ENCODE data around the gene MEIS2. TPM values are rescaled to one million over a fixed set of nuclear protein-coding genes. Genes with fewer than 3 reads are reported as not detected.

MEIS2 gene
- total and polyA plus RNA-seq, 2 of the 13 experiments (the other 11 are each of a cell fraction or from before 2014, with no cell fraction given), result 10.7 to 12.4 TPM

- Histone ChIP-seq H3K79me2 (ENCODE audit: insufficient read depth, low read length) (no peaks in the 10 kb centered on the region), H3K9ac (ENCODE audit: insufficient read depth, low read depth, low read length) (no peak overlapping the region), H3K36me3 (replicated peaks in 1 of 2; ENCODE audit: control insufficient read depth in 1 of 2, insufficient read depth in 2 of 2, low read length in 2 of 2) (no peaks in the 10 kb centered on the region), H2AFZ (ENCODE audit: low read length) (no peak overlapping the region), H4K20me1 (ENCODE audit: insufficient read depth, low read length) (no peaks in the 10 kb centered on the region), H3K9me3 (ENCODE audit: low read length) (no peaks in the 10 kb centered on the region), H3K27me3 (ENCODE audit: control insufficient read depth in 1 of 2, insufficient read depth in 2 of 2, low read length in 2 of 2) (no peaks in the 10 kb centered on the region), H3K4me2 (ENCODE audit: low read depth, low read length) (no peak overlapping the region), H3K27ac (ENCODE audit: extremely low read length, insufficient read depth, low read length) (no peak overlapping the region), H3K4me3 (replicated peaks in 1 of 3; ENCODE audit: insufficient read depth in 1 of 3, low read depth in 2 of 3, low read length in 3 of 3) (no peak overlapping the region), H3K4me1 (ENCODE audit: insufficient read depth, low read length) (no peaks in the 10 kb centered on the region)
- no peak for DNase-seq (ENCODE audit: low spot score)
- ChIA-PET CTCF (ENCODE audit: low intra/inter-chr PET ratio, low total read pairs) (interaction anchor here (1.5 to 3.6 kb wide), 2 partner anchors 249 to 632 kb away, joined by 3 to 42 read pairs; no protein-coding TSS in a partner anchor), POLR2A (no interaction called here)
- WGBS (ENCODE audit: low lambda C conversion rate), result 62% methylated on average over 2 of the region's 2 CpGs
- FAIRE-seq, result no peak
- intact Hi-C loops (cut with micrococcal nuclease; ENCODE audit: unreplicated experiment), result loop anchor here (1.0 to 10.0 kb wide), 4 partner anchors 14 to 752 kb away; no protein-coding TSS in a partner anchor
- no peak for ATAC-seq
- no TSS peak for BruUV-seq (replicated peaks)
- peak; percentile 85 for TF ChIP-seq SRSF9 (IDR thresholded peaks at IDR 0.05; ENCODE audit: borderline replicate concordance, insufficient read depth, low read depth, low read length, poor library complexity, severe bottlenecking)
- no peak for TF ChIP-seq NFYC (CRISPR knock-in tag; IDR thresholded peaks at IDR 0.05)
- TF ChIP-seq ELF4 (CRISPR knock-in tag; IDR thresholded peaks at IDR 0.05; ENCODE audit: borderline replicate concordance), result no peak
- TF ChIP-seq PLSCR1 (CRISPR knock-in tag; IDR thresholded peaks at IDR 0.05; ENCODE audit: borderline replicate concordance), result no peak
- TF ChIP-seq POGZ (CRISPR knock-in tag; IDR thresholded peaks at IDR 0.05), result no peak
- no peak for TF ChIP-seq MEF2D (CRISPR knock-in tag; IDR thresholded peaks at IDR 0.05)
- 0 out of 2 replicates have a peak, but pooled peaks have one; percentile 72 for TF ChIP-seq SNRNP70 (IDR thresholded peaks at IDR 0.05; ENCODE audit: low read depth, low read length)
- no peak for TF ChIP-seq ZBTB21 (CRISPR knock-in tag; IDR thresholded peaks at IDR 0.05)
- TF ChIP-seq RAD21 (CRISPR knock-in tag; IDR thresholded peaks at IDR 0.05), result no peak
- TF ChIP-seq SP1 (IDR thresholded peaks at IDR 0.05), result no peak
- TF ChIP-seq SP1 (CRISPR knock-in tag; IDR thresholded peaks at IDR 0.05), result no peak
- no peak for TF ChIP-seq SOX5 (CRISPR knock-in tag; IDR thresholded peaks at IDR 0.05; ENCODE audit: borderline replicate concordance)
- in situ Hi-C loops (cut with HindIII; ENCODE audit: extremely low pct_ligation_motif_present, low pct_unique_long_range_greater_than_20kb), result no loop called here
These were observed 32.6 kb upstream of the MEIS2 start for GRCh38 chr15:37132826-37133417.

Data from HepG2 (cell line).